Smooth muscle cell (in vitro differentiated cells): ENCODE results near the gene WWOX. TPM values are rescaled to one million over a fixed set of nuclear protein-coding genes. Genes with fewer than 3 reads are reported as not detected.

ENCODE experiments used
- DNase-seq: peaks from one replicate; lab custom pipeline; 2025; ENCODE audit not compliant: unreplicated experiment; lab: John Stamatoyannopoulos, UW
- H2AFZ ChIP-seq: fragments of 200-600 bp; sonication (generic); 2 replicates; pipeline ENCODE4 v1.6.0; 2016; ENCODE audit warnings: antibody characterized with exemption, low read depth, mild to moderate bottlenecking
- H3F3A ChIP-seq: fragments of 200-600 bp; sonication (generic); 2 replicates; pipeline ENCODE4 v1.6.0; 2017; ENCODE audit warnings: antibody characterized with exemption, low read depth
- H3K27ac ChIP-seq: fragments of 200-600 bp; sonication (generic); 2 replicates; pipeline ENCODE4 v1.5.1; 2016; ENCODE audit warnings: low read depth, mild to moderate bottlenecking
- H3K27me3 ChIP-seq: fragments of 200-600 bp; sonication (generic); 2 replicates; pipeline ENCODE4 v1.6.1; 2016; ENCODE audit warnings: low read depth, mild to moderate bottlenecking
- H3K36me3 ChIP-seq: fragments of 200-600 bp; sonication (generic); 2 replicates; pipeline ENCODE4 v1.5.1; 2016; ENCODE audit warnings: low read depth
- H3K4me1 ChIP-seq: fragments of 200-600 bp; sonication (generic); 2 replicates; pipeline ENCODE4 v1.5.1; 2016; ENCODE audit warnings: low read depth
- H3K4me2 ChIP-seq: fragments of 200-600 bp; sonication (generic); 2 replicates; pipeline ENCODE4 v1.6.0; 2016; ENCODE audit warnings: mild to moderate bottlenecking
- H3K4me3 ChIP-seq: fragments of 200-600 bp; sonication (generic); 2 replicates; pipeline ENCODE4 v1.5.1; 2016; ENCODE audit warnings: mild to moderate bottlenecking
- H3K79me2 ChIP-seq: fragments of 200-600 bp; sonication (generic); 2 replicates; pipeline ENCODE4 v1.6.0; 2016; ENCODE audit warnings: low read depth, mild to moderate bottlenecking
- H3K9ac ChIP-seq: fragments of 200-600 bp; sonication (generic); 2 replicates; pipeline ENCODE4 v1.6.0; 2016; ENCODE audit warnings: low read depth
- H3K9me3 ChIP-seq: fragments of 200-600 bp; sonication (generic); replicated peaks from 2 replicates; pipeline ENCODE4 v1.5.1; 2016; ENCODE audit warnings: low read depth
- H4K20me1 ChIP-seq: fragments of 200-600 bp; sonication (generic); 2 replicates; pipeline ENCODE4 v1.6.0; 2016; ENCODE audit warnings: low read depth
- WGBS: methylation state at CpG from one replicate; pipeline ENCODE4 v1.1.7; 2016; ENCODE audit warnings: low lambda C conversion rate; 5-methylcytosine and 5-hydroxymethylcytosine counted together
- polyA plus RNA-seq: library from polyadenylated mRNA; unstranded; fragments of >200 nt; fragmentation: Nextera tagmentation; extraction: Ambion mirVana; gene quantifications from 2 replicates; pipeline ENCODE4 v1.2.1, GENCODE V29; 2016
- total RNA-seq: library from RNA; depleted of rRNA; stranded (reverse); fragments of >200 nt; gene quantifications from 2 replicates; pipeline ENCODE4 v1.2.3, GENCODE V29; 2014
- TF ChIP-seq, protein P1 (sequence below): fragments of 200-600 bp; sonication (generic); IDR thresholded peaks from 2 replicates; pipeline ENCODE4 v1.5.1; 2017; ENCODE audit warnings: borderline replicate concordance, mild to moderate bottlenecking, antibody characterized with exemption; ENCODE audit not compliant: insufficient read depth, poor library complexity, severe bottlenecking

Gene WWOX
- total and polyA plus RNA-seq, 2 experiments from 2014 or later, result 7.5 to 14.0 TPM

DNA sequence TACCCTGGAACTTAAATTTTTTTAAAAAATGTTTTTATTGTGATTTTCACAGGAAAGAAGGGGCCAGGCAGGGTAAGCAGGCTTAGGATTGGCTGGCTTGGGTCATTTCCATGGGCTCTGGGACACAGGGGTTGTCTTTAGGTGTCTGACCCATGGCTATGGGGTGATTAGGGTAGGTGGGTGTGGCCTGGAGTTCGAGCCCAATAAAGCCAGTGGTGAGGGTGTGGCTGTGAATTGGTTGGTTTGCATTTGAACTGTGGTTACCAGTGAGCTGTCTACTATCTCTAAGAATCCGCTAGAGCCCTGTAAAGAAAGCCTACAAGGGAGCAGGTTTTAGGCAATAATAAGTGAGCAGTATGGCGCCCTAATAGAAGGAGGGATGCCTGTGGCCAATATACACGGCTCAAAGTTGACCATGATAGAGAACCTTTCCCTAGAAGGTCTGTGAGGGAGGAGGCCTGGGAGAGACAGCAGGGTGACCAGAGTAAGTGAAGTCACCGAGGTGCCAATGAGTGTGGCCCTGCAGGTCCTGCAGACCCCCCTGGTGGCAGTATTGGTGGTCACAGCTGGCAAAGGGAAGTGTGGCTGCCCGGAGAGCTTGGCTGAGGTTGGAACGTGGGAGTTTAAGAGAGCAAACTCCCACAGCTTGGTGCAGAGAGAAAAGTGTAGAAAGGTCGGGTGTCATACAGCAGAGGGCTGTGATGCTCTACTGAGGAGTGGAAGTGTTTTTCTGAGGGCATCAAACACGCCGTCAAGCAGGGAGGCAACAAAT is 454.0 kb downstream of the WWOX start:
- WGBS, result 85% methylated on average over 10 of the region's 10 CpGs
- peaks cover 23% of the 10 kb centered on the region for H3K27me3 ChIP-seq
- DNase-seq, result no peak

DNA sequence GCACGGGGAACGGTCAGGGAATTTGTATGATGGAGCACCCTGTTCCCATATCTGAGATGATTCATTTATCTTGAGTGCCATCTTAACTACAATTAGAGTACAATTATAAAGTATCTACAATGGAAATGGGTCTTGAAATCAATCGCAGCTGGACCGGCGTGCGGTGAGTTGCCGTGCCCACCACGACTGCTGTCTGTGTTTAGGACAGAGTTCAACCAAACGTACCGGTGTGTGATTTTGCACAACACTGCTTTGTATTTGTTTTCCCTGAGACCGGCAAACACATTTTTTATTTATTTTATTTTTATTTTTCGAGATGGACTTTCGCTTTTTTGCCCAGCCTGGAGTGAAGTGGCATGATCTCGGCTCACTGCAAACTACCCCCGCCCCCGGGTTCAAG is 457.0 kb downstream of the WWOX start:
- no peaks in the 10 kb centered on the region for H3K36me3 ChIP-seq
- peaks cover 15% of the 10 kb centered on the region for H3K4me1 ChIP-seq
- H3K4me2 ChIP-seq, result no peak overlapping the region
- no peak overlapping the region for H3K4me3 ChIP-seq
- no peaks in the 10 kb centered on the region for H4K20me1 ChIP-seq
- DNase-seq, result no peak
- H3K79me2 ChIP-seq, result no peaks in the 10 kb centered on the region
- no peaks in the 10 kb centered on the region for H3F3A ChIP-seq
- H2AFZ ChIP-seq, result no peak overlapping the region
- H3K9me3 ChIP-seq, result no peaks in the 10 kb centered on the region
- no peak overlapping the region for H3K27ac ChIP-seq
- TF ChIP-seq, protein P1, sequence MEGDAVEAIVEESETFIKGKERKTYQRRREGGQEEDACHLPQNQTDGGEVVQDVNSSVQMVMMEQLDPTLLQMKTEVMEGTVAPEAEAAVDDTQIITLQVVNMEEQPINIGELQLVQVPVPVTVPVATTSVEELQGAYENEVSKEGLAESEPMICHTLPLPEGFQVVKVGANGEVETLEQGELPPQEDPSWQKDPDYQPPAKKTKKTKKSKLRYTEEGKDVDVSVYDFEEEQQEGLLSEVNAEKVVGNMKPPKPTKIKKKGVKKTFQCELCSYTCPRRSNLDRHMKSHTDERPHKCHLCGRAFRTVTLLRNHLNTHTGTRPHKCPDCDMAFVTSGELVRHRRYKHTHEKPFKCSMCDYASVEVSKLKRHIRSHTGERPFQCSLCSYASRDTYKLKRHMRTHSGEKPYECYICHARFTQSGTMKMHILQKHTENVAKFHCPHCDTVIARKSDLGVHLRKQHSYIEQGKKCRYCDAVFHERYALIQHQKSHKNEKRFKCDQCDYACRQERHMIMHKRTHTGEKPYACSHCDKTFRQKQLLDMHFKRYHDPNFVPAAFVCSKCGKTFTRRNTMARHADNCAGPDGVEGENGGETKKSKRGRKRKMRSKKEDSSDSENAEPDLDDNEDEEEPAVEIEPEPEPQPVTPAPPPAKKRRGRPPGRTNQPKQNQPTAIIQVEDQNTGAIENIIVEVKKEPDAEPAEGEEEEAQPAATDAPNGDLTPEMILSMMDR, result no peak
- no peak overlapping the region for H3K9ac ChIP-seq
- peaks cover 10% of the 10 kb centered on the region for H3K27me3 ChIP-seq
- WGBS, result 97% methylated on average over 16 of the region's 16 CpGs

More for the DNA sequence above, 454.0 kb downstream of the WWOX start:
- TF ChIP-seq, protein P1, result no peak
- Histone ChIP-seq H3K4me1 (peaks cover 15% of the 10 kb centered on the region), H3K79me2 (no peaks in the 10 kb centered on the region), H3F3A (no peaks in the 10 kb centered on the region), H3K4me3 (no peak overlapping the region), H3K36me3 (no peaks in the 10 kb centered on the region), H2AFZ (no peak overlapping the region), H3K9ac (no peak overlapping the region), H3K4me2 (no peak overlapping the region), H3K27ac (no peak overlapping the region), H4K20me1 (no peaks in the 10 kb centered on the region), H3K9me3 (no peaks in the 10 kb centered on the region)

DNA sequence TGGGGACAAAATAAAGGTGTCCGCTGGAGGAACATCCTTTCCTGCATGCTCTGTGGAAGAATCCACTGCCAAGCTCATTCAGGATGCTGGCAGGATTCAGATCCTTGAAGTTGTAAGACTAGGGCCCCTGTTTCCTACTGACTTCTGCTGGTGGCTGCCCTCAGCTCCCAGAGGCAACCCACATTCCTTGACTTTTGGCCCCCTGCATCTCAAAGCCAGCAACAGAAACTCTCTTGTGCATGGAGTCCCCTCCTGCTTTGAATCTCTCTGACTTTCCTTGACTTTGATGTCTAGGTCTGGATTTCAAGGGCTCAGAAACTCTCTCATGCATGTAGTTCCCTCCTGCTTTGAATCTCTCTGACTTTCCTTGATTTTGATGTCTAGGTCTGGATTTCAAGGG is 461.5 kb downstream of the WWOX start:
- TF ChIP-seq, protein P1, result no peak
- Histone ChIP-seq H3K36me3 (no peaks in the 10 kb centered on the region), H3K79me2 (no peaks in the 10 kb centered on the region), H3K27me3 (no peaks in the 10 kb centered on the region), H3K27ac (no peak overlapping the region), H3K9ac (no peak overlapping the region), H3K4me2 (no peak overlapping the region), H2AFZ (no peak overlapping the region), H4K20me1 (no peaks in the 10 kb centered on the region), H3K4me3 (no peak overlapping the region), H3K4me1 (no peaks in the 10 kb centered on the region), H3F3A (no peaks in the 10 kb centered on the region), H3K9me3 (no peaks in the 10 kb centered on the region)
- no peak for DNase-seq
- WGBS, result 100% methylated on average over 1 of the region's 1 CpG

DNA sequence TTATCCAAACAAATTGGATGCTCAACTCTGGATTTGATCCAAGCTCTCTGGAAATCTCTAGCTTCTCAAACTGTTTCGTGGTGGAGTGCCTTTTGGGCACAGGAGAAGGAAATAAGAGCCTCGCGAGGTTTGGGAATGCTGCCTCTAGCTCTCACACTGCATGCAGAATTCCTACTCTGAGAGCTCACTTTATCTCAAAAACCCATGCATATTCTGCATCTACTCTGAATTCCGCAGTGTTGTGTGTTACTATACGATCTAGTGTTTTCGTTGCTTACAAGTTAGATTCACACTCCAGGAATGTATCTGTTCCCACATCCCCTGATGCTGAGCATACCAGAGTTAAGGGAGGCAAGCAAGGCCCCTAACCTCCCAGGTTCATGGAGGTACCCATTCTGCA is 462.7 kb downstream of the WWOX start:
- 49% methylated on average over 6 of the region's 6 CpGs for whole genome bisulfite sequencing
- Histone ChIP-seq H3K4me2 (no peak overlapping the region), H4K20me1 (no peaks in the 10 kb centered on the region), H3K9ac (no peak overlapping the region), H3K27me3 (no peaks in the 10 kb centered on the region), H3K4me3 (no peak overlapping the region), H3K36me3 (no peaks in the 10 kb centered on the region), H3K79me2 (no peaks in the 10 kb centered on the region), H3K9me3 (no peaks in the 10 kb centered on the region), H3K27ac (no peak overlapping the region), H2AFZ (no peak overlapping the region), H3F3A (no peaks in the 10 kb centered on the region), H3K4me1 (no peaks in the 10 kb centered on the region)
- DNase-seq, result no peak
- TF ChIP-seq, protein P1, result no peak
